ENCODE results near the gene REXO1. TPM values are rescaled to one million over a fixed set of nuclear protein-coding genes. Genes with fewer than 3 reads are reported as not detected.

REXO1 gene
- total RNA-seq, 1 experiment from 2014 or later: 61.1 TPM

- DNase-seq (ENCODE audit: low spot score) (no peak), ATAC-seq (no peak)
- H3K27me3 Mint-ChIP-seq (ENCODE audit: low read depth): no peaks in the 10 kb centered on the region
- H3K36me3 Mint-ChIP-seq: peaks cover 4% of the 10 kb centered on the region
- CTCF ChIA-PET: interaction anchor here (0.6 kb wide), 1 partner anchor 74 kb away, joined by 4 read pairs; no protein-coding TSS in a partner anchor
- no peak overlapping the region for H3K27ac Mint-ChIP-seq
- TF ChIP-seq ATF1 (CRISPR knock-in tag; IDR thresholded peaks at IDR 0.05): no peak
- no peak for TF ChIP-seq ZNF219 (CRISPR knock-in tag; IDR thresholded peaks at IDR 0.05; ENCODE audit: borderline replicate concordance)
- no peak for TF ChIP-seq NFYB (CRISPR knock-in tag; conservative IDR thresholded peaks at IDR 0.05; ENCODE audit: low read depth)
- TF ChIP-seq, protein P1, sequence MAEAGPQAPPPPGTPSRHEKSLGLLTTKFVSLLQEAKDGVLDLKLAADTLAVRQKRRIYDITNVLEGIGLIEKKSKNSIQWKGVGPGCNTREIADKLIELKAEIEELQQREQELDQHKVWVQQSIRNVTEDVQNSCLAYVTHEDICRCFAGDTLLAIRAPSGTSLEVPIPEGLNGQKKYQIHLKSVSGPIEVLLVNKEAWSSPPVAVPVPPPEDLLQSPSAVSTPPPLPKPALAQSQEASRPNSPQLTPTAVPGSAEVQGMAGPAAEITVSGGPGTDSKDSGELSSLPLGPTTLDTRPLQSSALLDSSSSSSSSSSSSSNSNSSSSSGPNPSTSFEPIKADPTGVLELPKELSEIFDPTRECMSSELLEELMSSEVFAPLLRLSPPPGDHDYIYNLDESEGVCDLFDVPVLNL (CRISPR knock-in tag; IDR thresholded peaks at IDR 0.05; ENCODE audit: borderline replicate concordance, low read depth): no peak
- no peak for TF ChIP-seq SOX15 (CRISPR knock-in tag; IDR thresholded peaks at IDR 0.05)
- peaks cover 16% of the 10 kb centered on the region for H3K4me1 Mint-ChIP-seq
- no peak overlapping the region for H3K4me3 Mint-ChIP-seq
- no peaks in the 10 kb centered on the region for H3K9me3 Mint-ChIP-seq
- POLR2A ChIA-PET: no interaction called here
These were observed 23.3 kb upstream of the REXO1 start for GRCh38 chr19:1871630-1872029.

- DNase-seq (ENCODE audit: low spot score) (no peak), ATAC-seq (no peak)
- H3K36me3 Mint-ChIP-seq: peaks cover 4% of the 10 kb centered on the region
- H3K4me1 Mint-ChIP-seq: peaks cover 16% of the 10 kb centered on the region
- no peak overlapping the region for H3K27ac Mint-ChIP-seq
- no peak overlapping the region for H3K4me3 Mint-ChIP-seq
- TF ChIP-seq SMAD3 (CRISPR knock-in tag; IDR thresholded peaks at IDR 0.05; ENCODE audit: borderline replicate concordance) (no peak), CDX4 (CRISPR knock-in tag; IDR thresholded peaks at IDR 0.05; ENCODE audit: borderline replicate concordance) (no peak), ZNF219 (CRISPR knock-in tag; IDR thresholded peaks at IDR 0.05; ENCODE audit: borderline replicate concordance) (no peak), PRRX2 (CRISPR knock-in tag; IDR thresholded peaks at IDR 0.05) (no peak), NR3C1 (CRISPR knock-in tag; conservative IDR thresholded peaks at IDR 0.05; ENCODE audit: low read depth) (no peak), OVOL2 (CRISPR knock-in tag; IDR thresholded peaks at IDR 0.05; ENCODE audit: borderline replicate concordance) (no peak), RELA (CRISPR knock-in tag; IDR thresholded peaks at IDR 0.05; ENCODE audit: borderline replicate concordance) (no peak), ELF4 (CRISPR knock-in tag; IDR thresholded peaks at IDR 0.05; ENCODE audit: low read depth) (no peak), ATF3 (CRISPR knock-in tag; conservative IDR thresholded peaks at IDR 0.05) (no peak), STAT6 (CRISPR knock-in tag; conservative IDR thresholded peaks at IDR 0.05; ENCODE audit: low read depth) (no peak), GTF2I (CRISPR knock-in tag; conservative IDR thresholded peaks at IDR 0.05) (no peak)
- TF ChIP-seq, protein P2, sequence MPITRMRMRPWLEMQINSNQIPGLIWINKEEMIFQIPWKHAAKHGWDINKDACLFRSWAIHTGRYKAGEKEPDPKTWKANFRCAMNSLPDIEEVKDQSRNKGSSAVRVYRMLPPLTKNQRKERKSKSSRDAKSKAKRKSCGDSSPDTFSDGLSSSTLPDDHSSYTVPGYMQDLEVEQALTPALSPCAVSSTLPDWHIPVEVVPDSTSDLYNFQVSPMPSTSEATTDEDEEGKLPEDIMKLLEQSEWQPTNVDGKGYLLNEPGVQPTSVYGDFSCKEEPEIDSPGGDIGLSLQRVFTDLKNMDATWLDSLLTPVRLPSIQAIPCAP (CRISPR knock-in tag; IDR thresholded peaks at IDR 0.05): no peak
- POLR2A ChIA-PET: no interaction called here
- H3K27me3 Mint-ChIP-seq (ENCODE audit: low read depth): no peaks in the 10 kb centered on the region
- CTCF ChIA-PET: interaction anchor here (0.6 kb wide), 1 partner anchor 75 kb away, joined by 4 read pairs; no protein-coding TSS in a partner anchor
- no peaks in the 10 kb centered on the region for H3K9me3 Mint-ChIP-seq
These were observed 22.9 kb upstream of the REXO1 start for GRCh38 chr19:1871140-1871597.

DNA sequence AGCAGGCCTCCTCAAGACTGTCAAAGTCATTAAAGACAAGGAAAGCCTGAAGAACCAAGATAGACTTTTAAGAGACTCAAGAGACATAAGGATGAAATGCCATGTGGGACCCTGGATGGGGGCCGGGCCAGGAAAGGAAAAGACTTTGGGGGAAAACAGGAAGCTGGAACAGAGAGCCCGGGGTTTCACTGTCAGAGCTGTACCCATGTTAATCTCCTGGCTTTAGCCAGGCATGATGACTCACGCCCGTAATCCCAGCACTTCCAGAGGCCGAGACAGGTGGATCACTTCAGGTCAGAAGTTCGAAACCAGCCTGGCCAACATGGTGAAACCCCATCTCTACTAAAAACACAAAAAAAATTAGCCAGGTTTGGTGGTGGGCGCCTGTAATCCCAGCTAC is 20.7 kb upstream of the REXO1 start:
- CTCF ChIA-PET: interaction anchor here (0.7 kb wide), 1 partner anchor 77 kb away, joined by 3 read pairs; no protein-coding TSS in a partner anchor
- H3K27ac Mint-ChIP-seq: peak overlapping the region; percentile 74
- no peak for DNase-seq (ENCODE audit: low spot score)
- H3K9me3 Mint-ChIP-seq: no peaks in the 10 kb centered on the region
- H3K27me3 Mint-ChIP-seq (ENCODE audit: low read depth): no peaks in the 10 kb centered on the region
- peaks cover 2% of the 10 kb centered on the region for H3K36me3 Mint-ChIP-seq
- ATAC-seq: no peak
- H3K4me1 Mint-ChIP-seq: peaks cover 2% of the 10 kb centered on the region
- POLR2A ChIA-PET: no interaction called here
- H3K4me3 Mint-ChIP-seq: no peak overlapping the region
- TF ChIP-seq, protein P3, sequence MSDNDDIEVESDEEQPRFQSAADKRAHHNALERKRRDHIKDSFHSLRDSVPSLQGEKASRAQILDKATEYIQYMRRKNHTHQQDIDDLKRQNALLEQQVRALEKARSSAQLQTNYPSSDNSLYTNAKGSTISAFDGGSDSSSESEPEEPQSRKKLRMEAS (CRISPR knock-in tag; IDR thresholded peaks at IDR 0.05): no peak
- TF ChIP-seq CDX4 (CRISPR knock-in tag; IDR thresholded peaks at IDR 0.05; ENCODE audit: borderline replicate concordance) (no peak), ATF6 (CRISPR knock-in tag; IDR thresholded peaks at IDR 0.05) (no peak), ZNF396 (CRISPR knock-in tag; IDR thresholded peaks at IDR 0.05; ENCODE audit: borderline replicate concordance) (no peak), ATF3 (CRISPR knock-in tag; conservative IDR thresholded peaks at IDR 0.05) (no peak), JAZF1 (CRISPR knock-in tag; IDR thresholded peaks at IDR 0.05) (no peak), CREM (CRISPR knock-in tag; IDR thresholded peaks at IDR 0.05) (no peak), ZNF671 (CRISPR knock-in tag; IDR thresholded peaks at IDR 0.05) (no peak), TCF7 (CRISPR knock-in tag; IDR thresholded peaks at IDR 0.05; ENCODE audit: low read depth) (no peak)

Data from WTC11 (cell line).